Measurements from ENCODE around the gene DCAF15.

GRCh38 chr19:13978351-13979243 lies 26.3 kb downstream of the DCAF15 start:
- TF ChIP-seq CTCF (IDR thresholded peaks at IDR 0.05), result no peak
- TF ChIP-seq POLR2AphosphoS5 (IDR thresholded peaks at IDR 0.05; ENCODE audit: insufficient read depth in 1 of 2, low read depth in 1 of 2), result peak; percentile 15 to 61
